ENCODE measurements around the gene REXO4.
"Not testable (repeated sequence)": the region's sequence is repeated elsewhere in the genome, so short reads cannot be mapped to it uniquely, and the experiment has no call there.

REXO4 gene

GRCh38 chr9:133451865-133452264 lies 34.1 kb upstream of the REXO4 start:
- DNase-seq, result not testable (repeated sequence)

GRCh38 chr9:133449760-133450159 lies 31.9 kb upstream of the REXO4 start:
- no peak for DNase-seq

- no peak for DNase-seq
These were observed 30.7 kb upstream of the REXO4 start for GRCh38 chr9:133448487-133448972.

GRCh38 chr9:133445293-133445969 lies 27.6 kb upstream of the REXO4 start:
- no peak for DNase-seq

GRCh38 chr9:133443982-133444381 lies 26.2 kb upstream of the REXO4 start:
- DNase-seq, result no peak

GRCh38 chr9:133443248-133443647 lies 25.4 kb upstream of the REXO4 start:
- DNase-seq, result no peak

GRCh38 chr9:133441571-133441970 lies 23.8 kb upstream of the REXO4 start:
- no peak for DNase-seq

GRCh38 chr9:133440874-133441273 lies 23.1 kb upstream of the REXO4 start:
- DNase-seq, result no peak

- no peak for DNase-seq
These were observed 21.5 kb upstream of the REXO4 start for GRCh38 chr9:133439337-133439736.

GRCh38 chr9:133437753-133438531 lies 20.1 kb upstream of the REXO4 start:
- DNase-seq, result no peak

- DNase-seq, result no peak
These were observed 18.9 kb upstream of the REXO4 start for GRCh38 chr9:133436681-133437080.

- no peak for DNase-seq
These were observed 15.6 kb upstream of the REXO4 start for GRCh38 chr9:133433351-133433843.

- no peak for DNase-seq
These were observed 12.4 kb upstream of the REXO4 start for GRCh38 chr9:133430244-133430643.

GRCh38 chr9:133429641-133430161 lies 11.9 kb upstream of the REXO4 start:
- DNase-seq, result no peak

GRCh38 chr9:133429214-133429613 lies 11.4 kb upstream of the REXO4 start:
- no peak for DNase-seq

- DNase-seq, result no peak
These were observed 10.8 kb upstream of the REXO4 start for GRCh38 chr9:133428617-133429101.

GRCh38 chr9:133427658-133428348 lies 10.0 kb upstream of the REXO4 start:
- no peak for DNase-seq

- DNase-seq, result no peak
These were observed 8.2 kb upstream of the REXO4 start for GRCh38 chr9:133426011-133426410.

GRCh38 chr9:133425049-133425632 lies 7.3 kb upstream of the REXO4 start:
- DNase-seq, result no peak

- DNase-seq, result no peak
These were observed 6.4 kb upstream of the REXO4 start for GRCh38 chr9:133424187-133424586.

- no peak for DNase-seq
These were observed 5.4 kb upstream of the REXO4 start for GRCh38 chr9:133423216-133423615.

All from amygdala (tissue), 56 donors.